Uterus (tissue), 2 donors: ENCODE data around the gene GPR150.

Experiments
- CTCF ChIP-seq, 4 experiments: fragments of 200-600 bp in 2 of 4; fragments of 450-650 bp in 2 of 4; sonication (generic) in 2 of 4; IDR thresholded peaks; one replicate each; pipeline ENCODE4 v1.5.1; 2016 to 2019; ENCODE audit warnings: antibody characterized with exemption in 4 of 4, mild to moderate bottlenecking in 2 of 4, moderate library complexity in 1 of 4
- POLR2A ChIP-seq, 2 donors: fragments of 450-650 bp; IDR thresholded peaks; one replicate each; pipeline ENCODE4 v1.6.1; 2016; ENCODE audit warnings: antibody characterized with exemption in 2 of 2, mild to moderate bottlenecking in 1 of 2, moderate library complexity in 1 of 2

GRCh38 chr5:95647886-95648860 lies 28.3 kb downstream of the GPR150 start:
- TF ChIP-seq CTCF (IDR thresholded peaks at IDR 0.05) (no peak), POLR2A (IDR thresholded peaks at IDR 0.05) (no peak)
